ENCODE measurements around the gene ERCC3. TPM values are rescaled to one million over a fixed set of nuclear protein-coding genes. Genes with fewer than 3 reads are reported as not detected.
A peak's percentile ranks its signal among the peaks of the same experiment; 100 is the strongest.

The ERCC3 gene
- polyA plus RNA-seq, 1 of the 3 experiments (the other 2 are of a cell fraction) = 84.8 TPM

GRCh38 chr2:127218812-127219170 is 75.2 kb downstream of the ERCC3 start:
- H3K9me2 ChIP-seq = no peaks in the 10 kb centered on the region
- no peaks in the 10 kb centered on the region for H3K36me3 ChIP-seq (replicated peaks in 1 of 2; ENCODE audit: control insufficient read depth in 1 of 2, insufficient read depth in 2 of 2, low read length in 1 of 2)
- H3K79me2 ChIP-seq (ENCODE audit: insufficient read depth) = no peaks in the 10 kb centered on the region
- no peak overlapping the region for H3K27ac ChIP-seq (ENCODE audit: low read depth in 2 of 2, low read length in 1 of 2)
- TF ChIP-seq NFIC (IDR thresholded peaks at IDR 0.05; ENCODE audit: borderline replicate concordance) = no peak
- no peak for TF ChIP-seq JUND (IDR thresholded peaks at IDR 0.05)
- ChIA-PET POLR2A (no interaction called here), CTCF (no interaction called here)
- no peak overlapping the region for H3K9ac ChIP-seq
- peaks cover 22% of the 10 kb centered on the region for H3K27me3 ChIP-seq (ENCODE audit: insufficient read depth)
- H3K4me1 ChIP-seq (ENCODE audit: control insufficient read depth in 1 of 2, insufficient read depth in 2 of 2, low read depth in 1 of 2, low read length in 1 of 2) = peaks cover 0 to 4% of the 10 kb centered on the region in 2 experiments; a peak in 1 of 4 replicates
- DNase-seq = peak; percentile 63
- 9% methylated on average over 19 of the region's 35 CpGs for WGBS (ENCODE audit: low lambda C conversion rate)
- peak overlapping the region; percentile 84 for H3K4me2 ChIP-seq
- H2AFZ ChIP-seq (ENCODE audit: low read depth) = peak overlapping the region; percentile 56; the same call in 1 of the 2 replicates
- H3K4me3 ChIP-seq (ENCODE audit: low read depth in 2 of 2, low read length in 1 of 2) = peak overlapping the region; percentile 50 to 57
- no peaks in the 10 kb centered on the region for H4K20me1 ChIP-seq (ENCODE audit: insufficient read depth)
- H3K9me3 ChIP-seq = no peaks in the 10 kb centered on the region
- no peaks in the 10 kb centered on the region for H3F3A ChIP-seq (replicated peaks; ENCODE audit: insufficient read depth)

GRCh38 chr2:127217470-127218325 is 76.2 kb downstream of the ERCC3 start:
- POLR2A ChIA-PET = no interaction called here

More at GRCh38 chr2:127217470-127218325, 76.2 kb downstream of the ERCC3 start:
- no peaks in the 10 kb centered on the region for H4K20me1 ChIP-seq (ENCODE audit: insufficient read depth)
- H3F3A ChIP-seq (replicated peaks; ENCODE audit: insufficient read depth) = no peaks in the 10 kb centered on the region
- DNase-seq = no peak
- H3K4me1 ChIP-seq (ENCODE audit: control insufficient read depth in 1 of 2, insufficient read depth in 2 of 2, low read depth in 1 of 2, low read length in 1 of 2) = peaks cover 0 to 4% of the 10 kb centered on the region in 2 experiments; a peak in 1 of 4 replicates
- TF ChIP-seq ELF1 (IDR thresholded peaks at IDR 0.05) = no peak
- TF ChIP-seq TCF12 (IDR thresholded peaks at IDR 0.05) = no peak
- TF ChIP-seq FOSL2 (IDR thresholded peaks at IDR 0.05; ENCODE audit: borderline replicate concordance, low read depth) = no peak
- TF ChIP-seq ZBTB33 (IDR thresholded peaks at IDR 0.05; ENCODE audit: borderline replicate concordance, low read depth) = no peak
- TF ChIP-seq POLR2AphosphoS5 (IDR thresholded peaks at IDR 0.05; ENCODE audit: low read depth, low read length) = no peak
- no peak for TF ChIP-seq GATA2 (CRISPR knock-in tag; IDR thresholded peaks at IDR 0.05)
- no peak for TF ChIP-seq RFX5 (IDR thresholded peaks at IDR 0.05; ENCODE audit: low read length)
- TF ChIP-seq MXI1 (IDR thresholded peaks at IDR 0.05; ENCODE audit: low read depth, low read length) = no peak
- no peak for TF ChIP-seq EZH2phosphoT487 (IDR thresholded peaks at IDR 0.05; ENCODE audit: borderline replicate concordance, low read depth)
- no peak for TF ChIP-seq RCOR1 (IDR thresholded peaks at IDR 0.05; ENCODE audit: low read length)
- no peak for TF ChIP-seq USF1 (IDR thresholded peaks at IDR 0.05; ENCODE audit: borderline replicate concordance, low read depth)
- TF ChIP-seq NRF1 (IDR thresholded peaks at IDR 0.05; ENCODE audit: low read depth, low read length) = no peak
- TF ChIP-seq USF2 (IDR thresholded peaks at IDR 0.05; ENCODE audit: borderline replicate concordance, low read depth, low read length) = no peak
- TF ChIP-seq CHD2 (IDR thresholded peaks at IDR 0.05; ENCODE audit: low read length, partially characterized antibody) = no peak
- no peak for TF ChIP-seq CTCF (IDR thresholded peaks at IDR 0.05)
- no peak for TF ChIP-seq MAX (IDR thresholded peaks at IDR 0.05; ENCODE audit: low read depth)
- TF ChIP-seq NFIC (IDR thresholded peaks at IDR 0.05; ENCODE audit: borderline replicate concordance) = no peak
- TF ChIP-seq PBX3 (IDR thresholded peaks at IDR 0.05) = no peak
- no peak for TF ChIP-seq EP300 (IDR thresholded peaks at IDR 0.05; ENCODE audit: borderline replicate concordance in 1 of 2, low read depth in 1 of 2, low read length in 1 of 2)
- no peak overlapping the region for H3K9ac ChIP-seq
- H2AFZ ChIP-seq (ENCODE audit: low read depth) = no peak overlapping the region
- H3K27me3 ChIP-seq (ENCODE audit: insufficient read depth) = peaks cover 22% of the 10 kb centered on the region
- no peak overlapping the region for H3K4me2 ChIP-seq
- H3K36me3 ChIP-seq (replicated peaks in 1 of 2; ENCODE audit: control insufficient read depth in 1 of 2, insufficient read depth in 2 of 2, low read length in 1 of 2) = no peaks in the 10 kb centered on the region
- H3K9me3 ChIP-seq = no peaks in the 10 kb centered on the region
- CTCF ChIA-PET = interaction anchor here (0.6 to 1.3 kb wide), 2 partner anchors 261 to 262 kb away, joined by 3 read pairs; no protein-coding TSS in a partner anchor
- H3K27ac ChIP-seq (ENCODE audit: low read depth in 2 of 2, low read length in 1 of 2) = no peak overlapping the region
- no peaks in the 10 kb centered on the region for H3K9me2 ChIP-seq
- no peak overlapping the region for H3K4me3 ChIP-seq (ENCODE audit: low read depth in 2 of 2, low read length in 1 of 2)
- 75% methylated on average over 14 of the region's 14 CpGs for WGBS (ENCODE audit: low lambda C conversion rate)
- H3K79me2 ChIP-seq (ENCODE audit: insufficient read depth) = no peaks in the 10 kb centered on the region
